ENCODE results near the gene FOXD3.
A peak's percentile ranks its signal among the peaks of the same experiment; 100 is the strongest.

Gene FOXD3

DNA sequence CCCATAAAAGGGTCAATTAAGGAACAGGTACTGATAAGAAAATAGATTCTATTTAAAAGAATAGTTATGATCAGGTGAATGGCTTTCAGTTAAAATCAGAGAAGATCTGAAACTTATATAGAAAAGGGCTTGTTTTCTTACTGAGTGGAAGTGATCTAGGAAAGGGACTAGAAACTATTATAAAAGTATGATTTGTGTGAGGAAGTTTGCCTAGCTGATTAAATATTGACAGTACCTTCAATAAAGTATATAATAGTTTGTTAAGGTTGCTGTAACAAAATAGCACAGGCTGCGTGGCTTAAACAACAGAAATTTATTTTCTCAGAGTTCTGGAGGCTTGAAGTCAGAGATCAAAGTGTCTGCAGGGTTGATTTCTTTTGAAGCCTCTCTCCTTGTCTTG, 39.7 kb downstream of the FOXD3 start:
- H3K9me3 ChIP-seq (ENCODE audit: control extremely low read depth in 1 of 5, control insufficient read depth in 4 of 5, insufficient read depth in 2 of 5, low read depth in 1 of 5, low read length in 4 of 5) = no peaks in the 10 kb centered on the region
- peaks cover 0 to 3% (median 3%) of the 10 kb centered on the region in 4 experiments for H3K4me1 ChIP-seq (ENCODE audit: control extremely low read depth in 1 of 4, control insufficient read depth in 4 of 4, insufficient read depth in 4 of 4, low read length in 3 of 4)
- H3K4me3 ChIP-seq (ENCODE audit: control insufficient read depth in 1 of 7, extremely low read depth in 1 of 7, insufficient read depth in 4 of 7, low read depth in 2 of 7, low read length in 6 of 7) = no peak overlapping the region
- H3K36me3 ChIP-seq (ENCODE audit: control insufficient read depth in 4 of 4, insufficient read depth in 4 of 4, low read length in 3 of 4) = no peaks in the 10 kb centered on the region
- CTCF ChIA-PET = no interaction called here
- POLR2A ChIA-PET = no interaction called here
- 83% methylated on average over 1 of the region's 1 CpG for WGBS (ENCODE audit: insufficient coverage)
- H3K27me3 ChIP-seq (replicated peaks in 2 of 5; ENCODE audit: control insufficient read depth in 4 of 5, insufficient read depth in 5 of 5, low read length in 4 of 5) = no peaks in the 10 kb centered on the region
- DNase-seq = no peak
- no peak overlapping the region for H3K27ac ChIP-seq (ENCODE audit: insufficient read depth in 1 of 2, low read depth in 1 of 2, low read length in 2 of 2, poor library complexity in 1 of 2, severe bottlenecking in 2 of 2)

DNA sequence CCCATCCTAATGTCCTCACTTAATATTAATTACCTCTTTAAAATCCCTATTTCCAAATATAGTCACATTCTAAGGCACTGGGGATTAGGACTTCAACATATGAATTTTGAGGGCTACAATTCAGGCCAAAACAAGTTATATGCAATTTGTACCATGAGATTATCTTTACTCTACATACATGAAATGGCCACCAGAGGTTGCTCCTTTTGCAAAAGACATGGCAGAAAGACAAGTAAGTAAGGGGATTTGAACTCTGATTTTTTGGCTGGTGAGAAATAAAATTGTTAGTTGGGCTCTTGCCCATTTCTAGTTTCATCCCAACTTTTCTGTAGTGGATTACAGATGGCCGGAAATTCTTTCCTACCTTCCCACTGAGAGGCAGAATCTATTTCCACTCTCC, 40.2 kb downstream of the FOXD3 start:
- POLR2A ChIA-PET = no interaction called here
- CTCF ChIA-PET = no interaction called here
- H3K27ac ChIP-seq (ENCODE audit: insufficient read depth in 1 of 2, low read depth in 1 of 2, low read length in 2 of 2, poor library complexity in 1 of 2, severe bottlenecking in 2 of 2) = no peak overlapping the region
- H3K36me3 ChIP-seq (ENCODE audit: control insufficient read depth in 4 of 4, insufficient read depth in 4 of 4, low read length in 3 of 4) = no peaks in the 10 kb centered on the region
- H3K9me3 ChIP-seq (ENCODE audit: control extremely low read depth in 1 of 5, control insufficient read depth in 4 of 5, insufficient read depth in 2 of 5, low read depth in 1 of 5, low read length in 4 of 5) = no peaks in the 10 kb centered on the region
- WGBS (ENCODE audit: insufficient coverage) = no CpG with 5 or more reads among the region's 1 CpG
- DNase-seq = peak in 2 of 3 donors; percentile 12 to 21
- no peaks in the 10 kb centered on the region for H3K27me3 ChIP-seq (replicated peaks in 2 of 5; ENCODE audit: control insufficient read depth in 4 of 5, insufficient read depth in 5 of 5, low read length in 4 of 5)
- H3K4me1 ChIP-seq (ENCODE audit: control extremely low read depth in 1 of 4, control insufficient read depth in 4 of 4, insufficient read depth in 4 of 4, low read length in 3 of 4) = peaks cover 0 to 5% (median 4%) of the 10 kb centered on the region in 4 experiments
- no peak overlapping the region for H3K4me3 ChIP-seq (ENCODE audit: control insufficient read depth in 1 of 7, extremely low read depth in 1 of 7, insufficient read depth in 4 of 7, low read depth in 2 of 7, low read length in 6 of 7)

DNA sequence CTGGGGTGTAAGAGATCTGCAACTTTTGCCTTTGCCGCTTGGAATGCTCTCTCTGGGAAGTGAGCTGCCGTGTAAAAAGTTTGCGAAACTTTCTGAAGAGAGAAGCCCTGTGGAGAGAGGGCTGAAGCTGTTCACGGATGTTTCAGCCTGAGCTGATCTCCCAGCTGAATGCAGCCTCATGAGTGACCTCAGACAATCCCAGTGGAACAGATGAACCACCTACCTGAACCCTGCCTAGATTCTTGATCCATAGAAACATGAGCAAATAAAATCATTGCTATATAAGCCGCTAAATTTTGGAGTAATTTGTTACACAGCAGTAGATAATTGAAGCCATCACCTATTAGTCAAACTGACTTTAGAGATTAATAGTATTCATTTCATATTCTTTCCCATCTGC, 40.6 kb downstream of the FOXD3 start:
- 97% methylated on average over 4 of the region's 5 CpGs for WGBS (ENCODE audit: insufficient coverage)
- Histone ChIP-seq H3K36me3 (ENCODE audit: control insufficient read depth in 4 of 4, insufficient read depth in 4 of 4, low read length in 3 of 4) (no peaks in the 10 kb centered on the region), H3K27me3 (replicated peaks in 2 of 5; ENCODE audit: control insufficient read depth in 4 of 5, insufficient read depth in 5 of 5, low read length in 4 of 5) (no peaks in the 10 kb centered on the region), H3K4me3 (ENCODE audit: control insufficient read depth in 1 of 7, extremely low read depth in 1 of 7, insufficient read depth in 4 of 7, low read depth in 2 of 7, low read length in 6 of 7) (no peak overlapping the region), H3K4me1 (ENCODE audit: control extremely low read depth in 1 of 4, control insufficient read depth in 4 of 4, insufficient read depth in 4 of 4, low read length in 3 of 4) (peaks cover 0 to 9% (median 6%) of the 10 kb centered on the region in 4 experiments), H3K9me3 (ENCODE audit: control extremely low read depth in 1 of 5, control insufficient read depth in 4 of 5, insufficient read depth in 2 of 5, low read depth in 1 of 5, low read length in 4 of 5) (no peaks in the 10 kb centered on the region), H3K27ac (ENCODE audit: insufficient read depth in 1 of 2, low read depth in 1 of 2, low read length in 2 of 2, poor library complexity in 1 of 2, severe bottlenecking in 2 of 2) (no peak overlapping the region)
- no peak for DNase-seq
- POLR2A ChIA-PET = no interaction called here
- CTCF ChIA-PET = no interaction called here

- CTCF ChIA-PET = no interaction called here
- no peaks in the 10 kb centered on the region for H3K27me3 ChIP-seq (replicated peaks in 2 of 5; ENCODE audit: control insufficient read depth in 4 of 5, insufficient read depth in 5 of 5, low read length in 4 of 5)
Observed at GRCh38 chr1:63366908-63367214, 44.5 kb downstream of the FOXD3 start.

GRCh38 chr1:63367215-63368103, 45.1 kb downstream of the FOXD3 start, which contains the start of gene ALG6:
TSS of gene ALG6 (plus strand) at chr1:63367627. CDS start at chr1:63370978, 3,351 bp downstream.
- H3K27ac ChIP-seq (ENCODE audit: insufficient read depth in 1 of 2, low read depth in 1 of 2, low read length in 2 of 2, poor library complexity in 1 of 2, severe bottlenecking in 2 of 2) = peak within 1 kb of the TSS in 1 of 2 experiments; percentile 70
- CTCF ChIA-PET = no interaction called here
- under 1% methylated on average over 74 of the region's 77 CpGs for WGBS (ENCODE audit: insufficient coverage)

More at GRCh38 chr1:63366908-63367214, 44.5 kb downstream of the FOXD3 start:
- H3K4me1 ChIP-seq (ENCODE audit: control extremely low read depth in 1 of 4, control insufficient read depth in 4 of 4, insufficient read depth in 4 of 4, low read length in 3 of 4) = peaks cover 0 to 16% (median 11%) of the 10 kb centered on the region in 4 experiments
- no peak for DNase-seq
- POLR2A ChIA-PET = no interaction called here
- peaks cover 2 to 7% (median 6%) of the 10 kb centered on the region in 4 experiments for H3K36me3 ChIP-seq (ENCODE audit: control insufficient read depth in 4 of 4, insufficient read depth in 4 of 4, low read length in 3 of 4)
- H3K9me3 ChIP-seq (ENCODE audit: control extremely low read depth in 1 of 5, control insufficient read depth in 4 of 5, insufficient read depth in 2 of 5, low read depth in 1 of 5, low read length in 4 of 5) = no peaks in the 10 kb centered on the region
- H3K4me3 ChIP-seq (ENCODE audit: control insufficient read depth in 1 of 7, extremely low read depth in 1 of 7, insufficient read depth in 4 of 7, low read depth in 2 of 7, low read length in 6 of 7) = peak overlapping the region in 6 of 7 experiments; percentile 8 to 97 (median 92)
- H3K27ac ChIP-seq (ENCODE audit: insufficient read depth in 1 of 2, low read depth in 1 of 2, low read length in 2 of 2, poor library complexity in 1 of 2, severe bottlenecking in 2 of 2) = peak overlapping the region in 1 of 2 experiments; percentile 49
- WGBS (ENCODE audit: insufficient coverage) = 97% methylated on average over 7 of the region's 7 CpGs

GRCh38 chr1:63368131-63368530, 45.8 kb downstream of the FOXD3 start:
- H3K27ac ChIP-seq (ENCODE audit: insufficient read depth in 1 of 2, low read depth in 1 of 2, low read length in 2 of 2, poor library complexity in 1 of 2, severe bottlenecking in 2 of 2) = peak overlapping the region in 1 of 2 experiments; percentile 70
- peaks cover 2 to 8% (median 7%) of the 10 kb centered on the region in 4 experiments for H3K36me3 ChIP-seq (ENCODE audit: control insufficient read depth in 4 of 4, insufficient read depth in 4 of 4, low read length in 3 of 4)
- peaks cover 0 to 16% (median 11%) of the 10 kb centered on the region in 4 experiments for H3K4me1 ChIP-seq (ENCODE audit: control extremely low read depth in 1 of 4, control insufficient read depth in 4 of 4, insufficient read depth in 4 of 4, low read length in 3 of 4)
- no peaks in the 10 kb centered on the region for H3K27me3 ChIP-seq (replicated peaks in 2 of 5; ENCODE audit: control insufficient read depth in 4 of 5, insufficient read depth in 5 of 5, low read length in 4 of 5)
- ChIA-PET POLR2A (no interaction called here), CTCF (no interaction called here)
- WGBS (ENCODE audit: insufficient coverage) = 8% methylated on average over 10 of the region's 10 CpGs
- H3K9me3 ChIP-seq (ENCODE audit: control extremely low read depth in 1 of 5, control insufficient read depth in 4 of 5, insufficient read depth in 2 of 5, low read depth in 1 of 5, low read length in 4 of 5) = no peaks in the 10 kb centered on the region
- peak in 1 of 3 donors; percentile 68 for DNase-seq
- H3K4me3 ChIP-seq (ENCODE audit: control insufficient read depth in 1 of 7, extremely low read depth in 1 of 7, insufficient read depth in 4 of 7, low read depth in 2 of 7, low read length in 6 of 7) = peak overlapping the region; percentile 75 to 97 (median 93)

More at GRCh38 chr1:63367215-63368103, 45.1 kb downstream of the FOXD3 start, which contains the start of gene ALG6:
- Histone ChIP-seq H3K4me3 (ENCODE audit: control insufficient read depth in 1 of 7, extremely low read depth in 1 of 7, insufficient read depth in 4 of 7, low read depth in 2 of 7, low read length in 6 of 7) (peak within 1 kb of the TSS; percentile 75 to 97 (median 93)), H3K4me1 (ENCODE audit: control extremely low read depth in 1 of 4, control insufficient read depth in 4 of 4, insufficient read depth in 4 of 4, low read length in 3 of 4) (peaks cover 0 to 16% (median 11%) of the 10 kb centered on the region in 4 experiments), H3K36me3 (ENCODE audit: control insufficient read depth in 4 of 4, insufficient read depth in 4 of 4, low read length in 3 of 4) (peaks cover 2 to 8% (median 7%) of the 10 kb centered on the region in 4 experiments), H3K27me3 (replicated peaks in 2 of 5; ENCODE audit: control insufficient read depth in 4 of 5, insufficient read depth in 5 of 5, low read length in 4 of 5) (no peaks in the 10 kb centered on the region), H3K9me3 (ENCODE audit: control extremely low read depth in 1 of 5, control insufficient read depth in 4 of 5, insufficient read depth in 2 of 5, low read depth in 1 of 5, low read length in 4 of 5) (no peaks in the 10 kb centered on the region)
- DNase-seq = peak; percentile 90 to 93 (median 93)
- POLR2A ChIA-PET = no interaction called here

Data from common myeloid progenitor, CD34-positive (primary cell).